Caco-2 (cell line): ENCODE measurements around the gene TMEM86A. TPM values are rescaled to one million over a fixed set of nuclear protein-coding genes. Genes with fewer than 3 reads are reported as not detected.

Experiments
- BruUV-seq: library from RNA; stranded (reverse); fragments of 400-500 nt; replicated peaks from 2 replicates; lab custom pipeline; 2021; lab: Mats Ljungman, UMichigan
- CTCF ChIA-PET: fragments of 300-600 bp; sonication (Branson Sonifier 250); formaldehyde crosslinking; loops from one replicate; lab custom pipeline; 2022; ENCODE audit warnings: antibody characterized with exemption; lab: Charles Lee
- POLR2A ChIA-PET: fragments of 300-600 bp; sonication (Branson Sonifier 250); formaldehyde crosslinking; loops from one replicate; lab custom pipeline; 2022; ENCODE audit warnings: antibody characterized with exemption; lab: Charles Lee
- DNase-seq, 2 experiments: peaks; one replicate each; pipeline versions ENCODE4 v3.0.0 to v3.0.0-alpha.2; 2020 to 2022
- H3K27me3 ChIP-seq: replicated peaks from 2 replicates; pipeline ENCODE4 v1.6.0; 2011; ENCODE audit warnings: low read length; ENCODE audit not compliant: control insufficient read depth, insufficient read depth
- H3K36me3 ChIP-seq: 2 replicates; pipeline ENCODE4 v1.5.1; 2011; ENCODE audit warnings: low read length; ENCODE audit not compliant: control insufficient read depth, insufficient read depth
- H3K4me1 ChIP-seq: fragments of 250-450 bp; sonication (Bioruptor Pico); 2 replicates; pipeline ENCODE4 v1.5.1; 2020; ENCODE audit warnings: mild to moderate bottlenecking
- H3K4me3 ChIP-seq: 2 replicates; pipeline ENCODE4 v1.5.1; 2011; ENCODE audit warnings: low read depth, mild to moderate bottlenecking, control low read depth, low read length
- H3K9me3 ChIP-seq: fragments of 250-450 bp; sonication (Bioruptor Pico); 2 replicates; pipeline ENCODE4 v1.5.1; 2020; ENCODE audit warnings: mild to moderate bottlenecking, moderate library complexity
- H3K27ac Mint-ChIP-seq: one replicate; pipeline ENCODE4 v1.8.0; 2022; ENCODE audit warnings: mixed read lengths; ENCODE audit not compliant: unreplicated experiment
- H3K27me3 Mint-ChIP-seq: one replicate; pipeline ENCODE4 v1.8.0; 2022; ENCODE audit warnings: mixed read lengths; ENCODE audit not compliant: insufficient read depth, unreplicated experiment
- H3K36me3 Mint-ChIP-seq: one replicate; pipeline ENCODE4 v1.8.0; 2022; ENCODE audit warnings: mild to moderate bottlenecking, mixed read lengths; ENCODE audit not compliant: insufficient read depth, unreplicated experiment
- H3K4me1 Mint-ChIP-seq: one replicate; pipeline ENCODE4 v1.8.0; 2022; ENCODE audit warnings: low read depth, mixed read lengths; ENCODE audit not compliant: unreplicated experiment
- H3K4me3 Mint-ChIP-seq: one replicate; pipeline ENCODE4 v1.8.0; 2022; ENCODE audit warnings: mild to moderate bottlenecking, moderate library complexity, mixed read lengths; ENCODE audit not compliant: unreplicated experiment
- H3K9me3 Mint-ChIP-seq: one replicate; pipeline ENCODE4 v1.8.0; 2022; ENCODE audit warnings: mixed read lengths; ENCODE audit not compliant: unreplicated experiment
- CTCF ChIP-seq, 2 experiments: fragments of 200-600 bp in 1 of 2; IDR thresholded peaks; 1 replicate in 1 of 2; 2 replicates in 1 of 2; pipeline versions ENCODE4 v1.5.1 to v1.8.0; 2011 to 2022; ENCODE audit warnings: antibody characterized with exemption in 1 of 2, control low read depth in 1 of 2, inconsistent platforms in 1 of 2, low read depth in 1 of 2, low read length in 1 of 2, mild to moderate bottlenecking in 1 of 2, moderate library complexity in 1 of 2; ENCODE audit not compliant: insufficient read depth in 1 of 2, severe bottlenecking in 1 of 2, unreplicated experiment in 1 of 2
- intact Hi-C: fragments of 100-400 bp; cut with micrococcal nuclease; formaldehyde crosslinking; loops from one replicate; pipeline ENCODE4 v1.10.0; 2022; ENCODE audit not compliant: unreplicated experiment
- total RNA-seq: library from RNA; stranded (reverse); gene quantifications from 2 replicates; pipeline ENCODE4 v1.2.3, GENCODE V29; 2022

TMEM86A gene
- total RNA-seq, 1 experiment from 2014 or later: 0.25 TPM

DNA sequence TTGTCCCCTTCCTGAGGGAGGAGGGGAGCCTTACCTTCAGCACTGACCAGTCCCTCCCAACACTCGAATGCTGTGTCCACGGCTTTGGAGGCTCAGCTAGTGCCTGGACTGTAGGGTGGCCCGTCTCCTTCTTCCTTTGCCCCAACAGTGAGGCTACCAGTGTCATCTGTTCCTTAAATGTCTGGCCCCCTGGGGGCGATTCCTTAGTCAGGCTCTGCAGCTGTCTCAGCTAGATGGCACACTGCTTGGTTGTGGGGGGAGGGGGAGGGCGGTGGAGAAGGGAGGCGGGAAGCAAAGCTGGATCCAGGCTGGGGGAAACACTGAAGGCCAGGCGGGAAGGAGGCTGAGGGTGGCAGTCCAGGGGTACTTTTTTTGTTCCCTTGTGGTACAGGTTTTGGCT, 27.5 kb downstream of the TMEM86A start, which contains the start of gene IGSF22:
IGSF22 (minus strand) TSS at position 149 of the 400 bp plus-strand sequence. CDS start 1,952 bp downstream, outside the sequence.
- H3K4me3 ChIP-seq: no peak within 1 kb of the TSS
- H3K4me3 Mint-ChIP-seq: no peak within 1 kb of the TSS
- intact Hi-C loops: no loop called here

GRCh38 chr11:18727479-18728236, 29.1 kb downstream of the TMEM86A start:
- no peak overlapping the region for H3K27ac Mint-ChIP-seq
- H3K4me3 Mint-ChIP-seq: no peak overlapping the region

More for the DNA sequence above, 27.5 kb downstream of the TMEM86A start, which contains the start of gene IGSF22:
- DNase-seq: no peak
- Histone ChIP-seq H3K9me3 (no peaks in the 10 kb centered on the region), H3K36me3 (no peaks in the 10 kb centered on the region), H3K4me1 (no peaks in the 10 kb centered on the region), H3K27me3 (no peaks in the 10 kb centered on the region)
- no TSS peak for BruUV-seq
- no peaks in the 10 kb centered on the region for H3K4me1 Mint-ChIP-seq
- H3K9me3 Mint-ChIP-seq: no peaks in the 10 kb centered on the region
- peaks cover 7% of the 10 kb centered on the region for H3K27me3 Mint-ChIP-seq
- H3K27ac Mint-ChIP-seq: no peak within 1 kb of the TSS
- no peaks in the 10 kb centered on the region for H3K36me3 Mint-ChIP-seq
- no peak for TF ChIP-seq CTCF (IDR thresholded peaks at IDR 0.05; ENCODE audit: insufficient read depth in 1 of 2, low read depth in 1 of 2, low read length in 1 of 2, severe bottlenecking in 1 of 2, unreplicated experiment in 1 of 2)
- POLR2A ChIA-PET: no interaction called here
- CTCF ChIA-PET: interaction anchor here (0.6 to 0.7 kb wide), 2 partner anchors 222 to 260 kb away, joined by 4 to 5 read pairs; no protein-coding TSS in a partner anchor

More at GRCh38 chr11:18727479-18728236, 29.1 kb downstream of the TMEM86A start:
- peak; percentile 77 to 93 for TF ChIP-seq CTCF (IDR thresholded peaks at IDR 0.05; ENCODE audit: insufficient read depth in 1 of 2, low read depth in 1 of 2, low read length in 1 of 2, severe bottlenecking in 1 of 2, unreplicated experiment in 1 of 2)
- H3K27me3 Mint-ChIP-seq: peaks cover 7% of the 10 kb centered on the region
- DNase-seq: peak; percentile 59 to 70
- H3K4me1 Mint-ChIP-seq: peaks cover 6% of the 10 kb centered on the region
- ChIA-PET CTCF (interaction anchor here (0.5 to 2.1 kb wide), 12 partner anchors 8 to 223 kb away, joined by 3 to 8 read pairs (median 3); partner anchors contain the start of gene TSG101), POLR2A (no interaction called here)
- H3K4me3 ChIP-seq: no peak overlapping the region
- H3K36me3 ChIP-seq: no peaks in the 10 kb centered on the region
- H3K9me3 Mint-ChIP-seq: no peaks in the 10 kb centered on the region
- no peaks in the 10 kb centered on the region for H3K4me1 ChIP-seq
- intact Hi-C loops: no loop called here
- no peaks in the 10 kb centered on the region for H3K27me3 ChIP-seq
- BruUV-seq: no TSS peak
- H3K36me3 Mint-ChIP-seq: no peaks in the 10 kb centered on the region
- H3K9me3 ChIP-seq: no peaks in the 10 kb centered on the region
